ENCODE measurements around the gene PSMD4. TPM values are rescaled to one million over a fixed set of nuclear protein-coding genes. Genes with fewer than 3 reads are reported as not detected.

Gene PSMD4
- total and polyA plus RNA-seq, 10 donors: 90.8 to 180 (median 133) TPM

- Histone ChIP-seq H3K36me3 (peaks cover 6 to 40% (median 31%) of the 10 kb centered on the region in 6 donors), H3K4me3 (no peak overlapping the region), H3K27me3 (replicated peaks in 1 of 7) (no peaks in the 10 kb centered on the region), H3K4me1 (peaks cover 11 to 34% (median 25%) of the 10 kb centered on the region in 6 donors), H3K9me3 (no peaks in the 10 kb centered on the region), H3K27ac (no peak overlapping the region)
- WGBS, 5 donors: 65 to 72% (median 66%) methylated on average over 16 of the region's 16 CpGs
- peak; percentile 80 for DNase-seq
- TF ChIP-seq POLR2A (IDR thresholded peaks at IDR 0.05): no peak
- TF ChIP-seq, protein P1, sequence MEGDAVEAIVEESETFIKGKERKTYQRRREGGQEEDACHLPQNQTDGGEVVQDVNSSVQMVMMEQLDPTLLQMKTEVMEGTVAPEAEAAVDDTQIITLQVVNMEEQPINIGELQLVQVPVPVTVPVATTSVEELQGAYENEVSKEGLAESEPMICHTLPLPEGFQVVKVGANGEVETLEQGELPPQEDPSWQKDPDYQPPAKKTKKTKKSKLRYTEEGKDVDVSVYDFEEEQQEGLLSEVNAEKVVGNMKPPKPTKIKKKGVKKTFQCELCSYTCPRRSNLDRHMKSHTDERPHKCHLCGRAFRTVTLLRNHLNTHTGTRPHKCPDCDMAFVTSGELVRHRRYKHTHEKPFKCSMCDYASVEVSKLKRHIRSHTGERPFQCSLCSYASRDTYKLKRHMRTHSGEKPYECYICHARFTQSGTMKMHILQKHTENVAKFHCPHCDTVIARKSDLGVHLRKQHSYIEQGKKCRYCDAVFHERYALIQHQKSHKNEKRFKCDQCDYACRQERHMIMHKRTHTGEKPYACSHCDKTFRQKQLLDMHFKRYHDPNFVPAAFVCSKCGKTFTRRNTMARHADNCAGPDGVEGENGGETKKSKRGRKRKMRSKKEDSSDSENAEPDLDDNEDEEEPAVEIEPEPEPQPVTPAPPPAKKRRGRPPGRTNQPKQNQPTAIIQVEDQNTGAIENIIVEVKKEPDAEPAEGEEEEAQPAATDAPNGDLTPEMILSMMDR (IDR thresholded peaks at IDR 0.05 in 8 of 11, conservative IDR thresholded peaks at IDR 0.05 in 3 of 11): peak; percentile 63 to 85 (median 78)
- intact Hi-C loops (cut with DNase I; ENCODE audit: low total_unique reads): loop anchor here (5.0 kb wide), 1 partner anchor 55 kb away; the partner anchor contains the start of gene PIP5K1A
Measured at GRCh38 chr1:151251656-151252470, 2.7 kb upstream of the PSMD4 start.

- WGBS, 5 donors: 37 to 53% (median 40%) methylated on average over 10 of the region's 10 CpGs
- Histone ChIP-seq H3K27ac (peak overlapping the region in 7 of 8 donors; percentile 92 to 96 (median 92)), H3K4me3 (peak overlapping the region; percentile 77 to 98 (median 83)), H3K36me3 (peaks cover 0 to 21% (median 0%) of the 10 kb centered on the region in 6 donors), H3K27me3 (replicated peaks in 1 of 7) (no peaks in the 10 kb centered on the region), H3K4me1 (peaks cover 11 to 69% (median 44%) of the 10 kb centered on the region in 6 donors), H3K9me3 (no peaks in the 10 kb centered on the region)
- intact Hi-C loops (cut with DNase I; ENCODE audit: low total_unique reads): no loop called here
- DNase-seq: no peak
- no peak for TF ChIP-seq POLR2AphosphoS5 (IDR thresholded peaks at IDR 0.05)
- TF ChIP-seq, protein P1 (IDR thresholded peaks at IDR 0.05 in 8 of 11, conservative IDR thresholded peaks at IDR 0.05 in 3 of 11): no peak
- no peak for TF ChIP-seq POLR2A (IDR thresholded peaks at IDR 0.05)
Measured at GRCh38 chr1:151255381-151255780, 847 bp downstream of the PSMD4 start.

DNA sequence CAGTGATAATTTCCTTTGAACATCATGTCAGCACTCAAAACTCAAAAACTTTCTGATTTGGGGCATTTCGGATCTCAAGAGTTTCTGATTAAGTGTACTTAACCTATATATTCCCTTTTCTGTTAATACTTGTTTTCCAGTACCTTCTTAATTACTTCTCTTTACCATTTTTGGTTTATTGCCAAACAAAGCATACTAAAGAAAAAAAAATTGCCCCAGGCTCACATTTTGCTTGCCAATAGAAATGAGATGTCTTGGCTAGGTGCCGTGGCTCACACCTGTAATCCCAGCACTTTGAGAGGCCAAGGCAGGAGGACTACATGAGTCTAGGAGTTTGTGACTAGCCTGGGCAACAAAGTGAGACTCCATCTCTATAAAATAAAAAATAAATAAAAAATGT lies 4.8 kb downstream of the PSMD4 start:
- intact Hi-C loops (cut with DNase I; ENCODE audit: low total_unique reads): no loop called here
- WGBS, 5 donors: 88 to 98% (median 91%) methylated on average over 2 of the region's 2 CpGs

More for the DNA sequence above, 4.8 kb downstream of the PSMD4 start:
- TF ChIP-seq POLR2A (IDR thresholded peaks at IDR 0.05) (no peak), POLR2AphosphoS5 (IDR thresholded peaks at IDR 0.05) (no peak)
- TF ChIP-seq, protein P1 (IDR thresholded peaks at IDR 0.05 in 8 of 11, conservative IDR thresholded peaks at IDR 0.05 in 3 of 11): no peak
- Histone ChIP-seq H3K9me3 (no peaks in the 10 kb centered on the region), H3K27me3 (replicated peaks in 1 of 7) (no peaks in the 10 kb centered on the region), H3K4me3 (no peak overlapping the region), H3K36me3 (peaks cover 0 to 45% (median 23%) of the 10 kb centered on the region in 6 donors), H3K4me1 (peaks cover 11 to 65% (median 38%) of the 10 kb centered on the region in 6 donors), H3K27ac (no peak overlapping the region)
- no peak for DNase-seq
